Ovary (tissue), 3 donors: Measurements from ENCODE around the gene ZMIZ1.

ENCODE experiments used
- CTCF ChIP-seq, 3 donors: fragments of 450-650 bp in 2 of 3; fragments of 200-600 bp in 1 of 3; IDR thresholded peaks; one replicate each; pipeline versions ENCODE4 v1.5.1 to v1.8.0; 2016 to 2022; ENCODE audit warnings: antibody characterized with exemption in 3 of 3, mild to moderate bottlenecking in 1 of 3
- EP300 ChIP-seq: sonication (generic); formaldehyde crosslinking; IDR thresholded peaks from one replicate; pipeline ENCODE4 v1.6.1; 2017; ENCODE audit warnings: antibody characterized with exemption
- donor health status: DM: no; HTN: no; CAD: no.

DNA sequence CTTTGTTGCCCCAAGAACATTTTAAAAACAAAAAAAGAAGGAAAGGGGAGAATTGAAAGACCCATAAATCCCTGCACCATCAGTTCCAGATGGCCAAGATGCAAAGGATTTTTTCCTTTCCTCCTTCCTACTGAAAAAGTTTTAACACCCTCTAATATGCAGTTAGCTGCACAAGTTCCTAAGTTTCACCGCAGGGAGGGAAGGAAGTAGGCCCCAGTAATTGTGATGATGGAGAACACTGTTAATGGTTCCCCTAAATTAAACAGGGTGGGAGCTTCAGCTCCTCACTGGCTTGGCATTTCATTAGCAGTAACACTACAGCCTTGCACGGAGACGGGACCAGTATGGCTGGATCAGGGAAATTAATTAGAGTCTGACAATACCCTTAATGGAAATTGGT is 214.8 kb downstream of the ZMIZ1 start:
- TF ChIP-seq EP300, result no peak
- TF ChIP-seq CTCF (IDR thresholded peaks at IDR 0.05), result no peak
